Measurements from ENCODE around the gene ADAMTSL3.

The ADAMTSL3 gene

GRCh38 chr15:83656943-83657528, 3.1 kb downstream of the ADAMTSL3 start:
- no peak for DNase-seq (ENCODE audit: low read depth)

- DNase-seq (ENCODE audit: low read depth): no peak
Measured at GRCh38 chr15:83657549-83657948, 3.6 kb downstream of the ADAMTSL3 start.

GRCh38 chr15:83658430-83659416, 4.8 kb downstream of the ADAMTSL3 start:
- no peak for DNase-seq (ENCODE audit: low read depth)

- DNase-seq (ENCODE audit: low read depth): no peak
Measured at GRCh38 chr15:83659417-83659812, 5.5 kb downstream of the ADAMTSL3 start.

GRCh38 chr15:83665480-83665879, 11.6 kb downstream of the ADAMTSL3 start:
- no peak for DNase-seq (ENCODE audit: low read depth)

- DNase-seq (ENCODE audit: low read depth): no peak
Measured at GRCh38 chr15:83670672-83671229, 16.8 kb downstream of the ADAMTSL3 start.

GRCh38 chr15:83671603-83672002, 17.7 kb downstream of the ADAMTSL3 start:
- DNase-seq (ENCODE audit: low read depth): no peak

- no peak for DNase-seq (ENCODE audit: low read depth)
Measured at GRCh38 chr15:83673385-83673784, 19.5 kb downstream of the ADAMTSL3 start.

- no peak for DNase-seq (ENCODE audit: low read depth)
Measured at GRCh38 chr15:83682476-83683088, 28.7 kb downstream of the ADAMTSL3 start.

- no peak for DNase-seq (ENCODE audit: low read depth)
Measured at GRCh38 chr15:83685916-83686332, 32.0 kb downstream of the ADAMTSL3 start.

GRCh38 chr15:83688201-83688600, 34.3 kb downstream of the ADAMTSL3 start:
- DNase-seq (ENCODE audit: low read depth): no peak

GRCh38 chr15:83690676-83691075, 36.8 kb downstream of the ADAMTSL3 start:
- no peak for DNase-seq (ENCODE audit: low read depth)

GRCh38 chr15:83692746-83693581, 39.0 kb downstream of the ADAMTSL3 start:
- DNase-seq (ENCODE audit: low read depth): no peak

GRCh38 chr15:83694015-83694414, 40.1 kb downstream of the ADAMTSL3 start:
- DNase-seq (ENCODE audit: low read depth): no peak

GRCh38 chr15:83694536-83694935, 40.6 kb downstream of the ADAMTSL3 start:
- no peak for DNase-seq (ENCODE audit: low read depth)

- no peak for DNase-seq (ENCODE audit: low read depth)
Measured at GRCh38 chr15:83695246-83695645, 41.3 kb downstream of the ADAMTSL3 start.

GRCh38 chr15:83695901-83696425, 42.0 kb downstream of the ADAMTSL3 start:
- no peak for DNase-seq (ENCODE audit: low read depth)

- DNase-seq (ENCODE audit: low read depth): no peak
Measured at GRCh38 chr15:83697716-83698115, 43.8 kb downstream of the ADAMTSL3 start.

GRCh38 chr15:83698294-83698693, 44.4 kb downstream of the ADAMTSL3 start:
- DNase-seq (ENCODE audit: low read depth): no peak

- DNase-seq (ENCODE audit: low read depth): no peak
Measured at GRCh38 chr15:83699028-83699427, 45.1 kb downstream of the ADAMTSL3 start.

GRCh38 chr15:83700082-83700481, 46.2 kb downstream of the ADAMTSL3 start:
- DNase-seq (ENCODE audit: low read depth): no peak

Measured in stimulated activated CD8-positive, alpha-beta memory T cell treated with anti-CD3 and anti-CD28 coated beads, Interleukin-12 subunit alpha, Interleukin-12 subunit beta, amount 100 ng/mL, for 4 hours (primary cell).